HepG2 (cell line): Measurements from ENCODE around the gene C1orf198. TPM values are rescaled to one million over a fixed set of nuclear protein-coding genes. Genes with fewer than 3 reads are reported as not detected.

Experiments
- ATAC-seq: fragments of 200-7000 bp; cut with Tn5 transposase; 3 replicates; pipeline ENCODE4 v1.9.1; 2020; ENCODE audit warnings: mild to moderate bottlenecking, moderate library complexity
- BruUV-seq: library from RNA; stranded (reverse); fragments of 400-500 nt; replicated peaks from 2 replicates; lab custom pipeline; 2021; lab: Mats Ljungman, UMichigan
- CTCF ChIA-PET: fragments of 300-600 bp; formaldehyde crosslinking; extraction: SDS; loops from one replicate; lab custom pipeline; 2021; ENCODE audit warnings: low total read pairs, inconsistent platforms, low intra/inter-chr PET ratio; lab: Yijun Ruan, JAX
- POLR2A ChIA-PET: fragments of 350-600 bp; sonication (Branson Sonifier 250); formaldehyde crosslinking; loops from one replicate; lab custom pipeline; 2020; ENCODE audit warnings: antibody characterized with exemption, inconsistent platforms; lab: Yijun Ruan, JAX
- DNase-seq: peaks from one replicate; pipeline ENCODE4 v3.0.0-alpha.2; 2015; ENCODE audit warnings: low spot score
- FAIRE-seq: peaks from 3 replicates; lab custom pipeline; 2011; peaks lifted over from hg19 to GRCh38; lab: Jason Lieb, UNC
- H2AFZ ChIP-seq: one replicate; pipeline ENCODE4 v1.6.1; 2011; ENCODE audit warnings: low read length, inconsistent platforms
- H3K27ac ChIP-seq: fragments of 300-600 bp; 3 replicates; pipeline ENCODE4 v1.8.0; 2011; ENCODE audit warnings: mixed run types, mild to moderate bottlenecking, mixed read lengths, low read length, inconsistent platforms; ENCODE audit not compliant: insufficient read depth; ENCODE audit errors: extremely low read length
- H3K27me3 ChIP-seq, 2 experiments: fragments of 200-600 bp in 1 of 2; 2 replicates in 1 of 2; 3 replicates in 1 of 2; pipeline versions ENCODE4 v1.6.0 to v1.8.0; 2011; ENCODE audit warnings: low read length in 2 of 2, mild to moderate bottlenecking in 2 of 2, moderate library complexity in 2 of 2, inconsistent platforms in 1 of 2; ENCODE audit not compliant: insufficient read depth in 2 of 2, control insufficient read depth in 1 of 2
- H3K36me3 ChIP-seq, 2 experiments: fragments of 200-600 bp in 1 of 2; replicated peaks in 1 of 2; 2 replicates in 1 of 2; 3 replicates in 1 of 2; pipeline versions ENCODE4 v1.5.1 to v1.8.0; 2011; ENCODE audit warnings: low read length in 2 of 2, inconsistent platforms in 1 of 2; ENCODE audit not compliant: insufficient read depth in 2 of 2, control insufficient read depth in 1 of 2
- H3K4me1 ChIP-seq: 2 replicates; pipeline ENCODE4 v1.5.1; 2012; ENCODE audit warnings: low read length, inconsistent platforms; ENCODE audit not compliant: insufficient read depth
- H3K4me2 ChIP-seq: 2 replicates; pipeline ENCODE4 v1.6.0; 2011; ENCODE audit warnings: low read depth, low read length, inconsistent platforms
- H3K4me3 ChIP-seq, 3 experiments: fragments of 200-600 bp in 1 of 3; sonication (generic), shearing (Covaris generic) in 1 of 3; replicated peaks in 1 of 3; 2 replicates each; pipeline ENCODE4 v1.5.1; 2011 to 2016; ENCODE audit warnings: low read length in 3 of 3, inconsistent platforms in 2 of 3, low read depth in 2 of 3, mild to moderate bottlenecking in 2 of 3, control low read depth in 1 of 3, mixed read lengths in 1 of 3; ENCODE audit not compliant: insufficient read depth in 1 of 3
- H3K79me2 ChIP-seq: one replicate; pipeline ENCODE4 v1.6.1; 2011; ENCODE audit warnings: low read length, inconsistent platforms; ENCODE audit not compliant: insufficient read depth
- H3K9ac ChIP-seq: 2 replicates; pipeline ENCODE4 v1.6.0; 2011; ENCODE audit warnings: mild to moderate bottlenecking, low read depth, low read length, inconsistent platforms; ENCODE audit not compliant: insufficient read depth
- H3K9me3 ChIP-seq: 2 replicates; pipeline ENCODE4 v1.5.1; 2012; ENCODE audit warnings: mild to moderate bottlenecking, low read length
- H4K20me1 ChIP-seq: 2 replicates; pipeline ENCODE4 v1.6.0; 2011; ENCODE audit warnings: inconsistent platforms, mild to moderate bottlenecking, low read length, moderate library complexity; ENCODE audit not compliant: insufficient read depth
- ESRRA ChIP-seq: sonication (generic); formaldehyde crosslinking; IDR thresholded peaks from 2 replicates; pipeline ENCODE4 v1.5.1; 2020; ENCODE audit warnings: mild to moderate bottlenecking, low read depth, missing genetic modification reagents
- MAFK ChIP-seq, 2 experiments: IDR thresholded peaks in 1 of 2; conservative IDR thresholded peaks in 1 of 2; 2 replicates each; pipeline ENCODE4 v1.6.1; 2011; ENCODE audit warnings: improper control_type of control experiment in 2 of 2, low read length in 2 of 2
- NFE2L2 ChIP-seq: fragments of 150-350 bp; IDR thresholded peaks from 2 replicates; pipeline ENCODE4 v1.6.1; 2014; ENCODE audit warnings: low read length
- ONECUT2 ChIP-seq: sonication (generic); formaldehyde crosslinking; IDR thresholded peaks from 2 replicates; pipeline ENCODE4 v1.4.0; 2020; ENCODE audit warnings: missing genetic modification reagents
- TCF12 ChIP-seq, 2 experiments: fragments of 450-650 bp in 1 of 2; sonication (generic) in 1 of 2; formaldehyde crosslinking in 1 of 2; IDR thresholded peaks; 2 replicates each; pipeline versions ENCODE4 v1.6.1 to v1.8.0; 2017 to 2022; ENCODE audit warnings: antibody characterized with exemption in 1 of 2, mild to moderate bottlenecking in 1 of 2, missing genetic modification reagents in 1 of 2, moderate library complexity in 1 of 2
- TOPORS ChIP-seq: sonication (generic); formaldehyde crosslinking; IDR thresholded peaks from 2 replicates; pipeline ENCODE4 v1.8.0; 2023; ENCODE audit warnings: mild to moderate bottlenecking, missing genetic modification reagents
- ZFP37 ChIP-seq: sonication (generic); formaldehyde crosslinking; IDR thresholded peaks from 2 replicates; pipeline ENCODE4 v1.4.0; 2020; ENCODE audit warnings: missing genetic modification reagents, borderline replicate concordance
- WGBS: methylation state at CpG from one replicate; pipeline ENCODE4 v1.1.6; 2017; ENCODE audit warnings: low lambda C conversion rate; 5-methylcytosine and 5-hydroxymethylcytosine counted together
- in situ Hi-C: cut with HindIII; loops from 2 replicates; pipeline ENCODE4 v1.10.0; 2017; ENCODE audit warnings: low pct_unique_long_range_greater_than_20kb; ENCODE audit not compliant: extremely low pct_ligation_motif_present
- intact Hi-C: fragments of 100-400 bp; cut with micrococcal nuclease; formaldehyde crosslinking; loops from one replicate; pipeline ENCODE4 v1.10.0; 2022; ENCODE audit not compliant: unreplicated experiment
- polyA plus RNA-seq, 8 experiments: library from polyadenylated mRNA; depleted of rRNA in 3 of 8; stranded (reverse) in 7 of 8; unstranded in 1 of 8; fragments of >200 nt; fragmentation: Illumina TruSeq in 4 of 8; extraction: Trizol in 4 of 8; gene quantifications; 2 replicates each; pipeline versions ENCODE4 v1.2.1 to v1.2.3, GENCODE V29; 2011 to 2016; ENCODE audit warnings: low read depth in 4 of 8, missing spikeins in 1 of 8, mixed read lengths in 1 of 8; ENCODE audit not compliant: insufficient read depth in 1 of 8
- total RNA-seq, 5 experiments: library from RNA; depleted of rRNA; stranded (reverse); fragments of >200 nt; fragmentation: Illumina TruSeq; extraction: Trizol; gene quantifications; 2 replicates each; pipeline ENCODE4 v1.2.3, GENCODE V29; 2016; ENCODE audit warnings: low read depth in 1 of 5
- TF ChIP-seq, protein P1 (sequence below): sonication (generic); formaldehyde crosslinking; IDR thresholded peaks from 2 replicates; pipeline ENCODE4 v1.5.0; 2020; ENCODE audit warnings: missing genetic modification reagents
- TF ChIP-seq, protein P2 (sequence below): sonication (generic); formaldehyde crosslinking; conservative IDR thresholded peaks from 2 replicates; pipeline ENCODE4 v1.4.0; 2020; ENCODE audit warnings: missing genetic modification reagents

C1orf198 gene
- total and polyA plus RNA-seq, 2 of the 13 experiments (the other 11 are each of a cell fraction or from before 2014, with no cell fraction given) = 12.7 to 13.4 TPM

DNA sequence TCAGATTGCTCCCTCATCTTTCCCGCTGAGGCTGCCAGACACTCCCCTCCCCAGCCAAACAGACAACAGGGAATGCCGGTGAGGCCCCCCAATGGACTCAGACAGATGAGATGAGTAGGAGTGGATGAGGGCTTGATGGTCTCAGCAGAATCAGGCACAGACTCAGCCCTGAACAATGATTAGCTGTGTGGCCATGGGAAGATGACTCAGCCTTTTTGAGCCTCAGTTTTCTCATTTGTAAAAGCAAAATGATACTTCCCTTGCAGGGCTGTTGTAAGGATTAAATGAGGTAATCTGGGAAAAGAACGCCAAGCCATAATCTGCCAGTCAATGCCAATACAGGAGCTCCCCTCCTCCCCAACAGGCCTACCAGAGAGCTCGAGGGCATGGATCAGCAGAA is 12.4 kb downstream of the C1orf198 start:
- TF ChIP-seq, protein P1, sequence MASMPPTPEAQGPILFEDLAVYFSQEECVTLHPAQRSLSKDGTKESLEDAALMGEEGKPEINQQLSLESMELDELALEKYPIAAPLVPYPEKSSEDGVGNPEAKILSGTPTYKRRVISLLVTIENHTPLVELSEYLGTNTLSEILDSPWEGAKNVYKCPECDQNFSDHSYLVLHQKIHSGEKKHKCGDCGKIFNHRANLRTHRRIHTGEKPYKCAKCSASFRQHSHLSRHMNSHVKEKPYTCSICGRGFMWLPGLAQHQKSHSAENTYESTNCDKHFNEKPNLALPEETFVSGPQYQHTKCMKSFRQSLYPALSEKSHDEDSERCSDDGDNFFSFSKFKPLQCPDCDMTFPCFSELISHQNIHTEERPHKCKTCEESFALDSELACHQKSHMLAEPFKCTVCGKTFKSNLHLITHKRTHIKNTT (CRISPR knock-in tag) = no peak
- no peak for TF ChIP-seq TCF12 (IDR thresholded peaks at IDR 0.05)
- no peak for TF ChIP-seq TCF12 (CRISPR knock-in tag; IDR thresholded peaks at IDR 0.05)
- TF ChIP-seq ZFP37 (CRISPR knock-in tag) = no peak
- peak; percentile 62; the same call in 1 of the 2 replicates for TF ChIP-seq NFE2L2
- peak; percentile 26 to 28; a peak in 2 of 4 replicates for TF ChIP-seq MAFK (conservative IDR thresholded peaks at IDR 0.05 in 1 of 2, IDR thresholded peaks at IDR 0.05 in 1 of 2; ENCODE audit: low read length in 2 of 2)
- TF ChIP-seq ESRRA (CRISPR knock-in tag) = no peak
- TF ChIP-seq, all 625 proteins: peak for 2
- CTCF ChIA-PET = no interaction called here
- no peaks in the 10 kb centered on the region for H3K27me3 ChIP-seq
- WGBS = 93% methylated on average over 4 of the region's 4 CpGs
- H2AFZ ChIP-seq = no peak overlapping the region
- intact Hi-C loops = no loop called here
- H4K20me1 ChIP-seq = 0 out of 2 replicates have a peak, but pooled peaks cover 4% of the 10 kb centered on the region
- H3K9ac ChIP-seq = no peak overlapping the region
- peaks cover 19% of the 10 kb centered on the region for H3K4me1 ChIP-seq
- no peak overlapping the region for H3K27ac ChIP-seq
- no peak overlapping the region for H3K4me2 ChIP-seq
- in situ Hi-C loops = no loop called here
- BruUV-seq = no TSS peak
- no peak for DNase-seq
- H3K79me2 ChIP-seq = peaks cover 19% of the 10 kb centered on the region
- POLR2A ChIA-PET = interaction anchor here (1.9 kb wide), 1 partner anchor 12 kb away, joined by 4 read pairs; the partner anchor contains the start of gene C1orf198
- H3K9me3 ChIP-seq = peaks cover 7% of the 10 kb centered on the region; the same call in 1 of the 2 replicates
- H3K36me3 ChIP-seq = peaks cover 6 to 28% of the 10 kb centered on the region in 2 experiments
- no peak for ATAC-seq
- FAIRE-seq = no peak
- no peak overlapping the region for H3K4me3 ChIP-seq

DNA sequence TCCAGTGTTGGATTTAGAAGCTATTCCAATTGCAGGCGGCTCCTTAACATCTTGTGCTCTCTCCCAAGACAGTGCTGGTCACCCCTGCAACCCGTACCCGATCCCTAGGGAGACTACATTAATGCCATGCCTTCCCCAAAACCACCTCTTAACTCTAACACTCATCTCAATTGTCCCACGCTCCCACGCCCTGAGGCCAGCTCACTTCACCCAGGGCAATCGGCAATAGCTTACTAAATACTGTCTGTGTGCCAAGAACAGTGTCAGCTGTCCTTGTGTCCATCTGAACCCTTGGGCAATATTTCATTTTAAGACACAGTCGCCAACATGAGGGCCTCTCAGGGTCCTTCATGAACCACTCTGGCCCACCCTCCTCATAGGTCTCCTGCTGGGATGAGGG is 13.9 kb downstream of the C1orf198 start:
- H4K20me1 ChIP-seq = 0 out of 2 replicates have a peak, but pooled peaks cover 4% of the 10 kb centered on the region
- peaks cover 7% of the 10 kb centered on the region; the same call in 1 of the 2 replicates for H3K9me3 ChIP-seq
- intact Hi-C loops = no loop called here
- TF ChIP-seq, protein P2, sequence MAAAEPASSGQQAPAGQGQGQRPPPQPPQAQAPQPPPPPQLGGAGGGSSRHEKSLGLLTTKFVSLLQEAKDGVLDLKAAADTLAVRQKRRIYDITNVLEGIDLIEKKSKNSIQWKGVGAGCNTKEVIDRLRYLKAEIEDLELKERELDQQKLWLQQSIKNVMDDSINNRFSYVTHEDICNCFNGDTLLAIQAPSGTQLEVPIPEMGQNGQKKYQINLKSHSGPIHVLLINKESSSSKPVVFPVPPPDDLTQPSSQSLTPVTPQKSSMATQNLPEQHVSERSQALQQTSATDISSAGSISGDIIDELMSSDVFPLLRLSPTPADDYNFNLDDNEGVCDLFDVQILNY (CRISPR knock-in tag) = no peak
- no peak for TF ChIP-seq TOPORS (CRISPR knock-in tag)
- TF ChIP-seq ONECUT2 = no peak
- peaks cover 10% of the 10 kb centered on the region for H3K79me2 ChIP-seq
- no peak for DNase-seq
- WGBS = 97% methylated on average over 7 of the region's 7 CpGs
- no peak overlapping the region for H3K4me3 ChIP-seq
- H3K27ac ChIP-seq = no peak overlapping the region
- no TSS peak for BruUV-seq
- H3K4me1 ChIP-seq = peaks cover 19% of the 10 kb centered on the region
- ChIA-PET CTCF (no interaction called here), POLR2A (interaction anchor here (1.9 kb wide), 1 partner anchor 14 kb away, joined by 4 read pairs; the partner anchor contains the start of gene C1orf198)
- H3K36me3 ChIP-seq = peaks cover 6 to 28% of the 10 kb centered on the region in 2 experiments
- no peak overlapping the region for H2AFZ ChIP-seq
- FAIRE-seq = no peak
- no peak overlapping the region for H3K4me2 ChIP-seq
- in situ Hi-C loops = no loop called here
- H3K9ac ChIP-seq = no peak overlapping the region
- ATAC-seq = no peak
- H3K27me3 ChIP-seq = no peaks in the 10 kb centered on the region
